Activated CD4-positive, CD25-positive, alpha-beta regulatory T cell treated with anti-CD3 and anti-CD28 coated beads, Interleukin-2, amount 50 U/mL, for 24 hours (primary cell): ENCODE data around the gene ATL1.
"Not testable (repeated sequence)": the region's sequence is repeated elsewhere in the genome, so short reads cannot be mapped to it uniquely, and the experiment has no call there.

Source experiments
- ATAC-seq, 2 donors: fragments of 150-1000 bp; cut with Tn5 transposase; one replicate each; pipeline ENCODE4 v1.10.0; 2021; ENCODE audit warnings: mild to moderate bottlenecking in 1 of 2, moderate library complexity in 1 of 2

Gene ATL1

DNA sequence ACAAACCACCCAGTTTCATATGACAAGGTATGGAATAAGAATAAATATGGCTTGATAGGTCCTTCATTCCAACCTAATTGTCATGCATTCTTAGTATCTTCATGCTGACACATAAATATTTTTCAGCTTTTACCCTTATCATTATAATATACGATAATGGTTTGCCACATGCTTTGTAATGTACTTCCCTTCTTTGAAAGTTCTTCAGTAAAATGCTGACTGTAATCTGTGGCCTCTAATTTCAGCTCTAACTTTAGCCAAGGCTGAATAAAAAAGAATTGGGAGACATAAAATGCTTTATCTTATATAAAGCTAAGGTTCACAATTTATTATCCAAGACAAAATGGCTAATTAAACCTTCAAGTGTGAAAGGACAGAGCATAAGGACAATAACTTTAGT is 24.9 kb upstream of the ATL1 start:
- ATAC-seq, result no peak

DNA sequence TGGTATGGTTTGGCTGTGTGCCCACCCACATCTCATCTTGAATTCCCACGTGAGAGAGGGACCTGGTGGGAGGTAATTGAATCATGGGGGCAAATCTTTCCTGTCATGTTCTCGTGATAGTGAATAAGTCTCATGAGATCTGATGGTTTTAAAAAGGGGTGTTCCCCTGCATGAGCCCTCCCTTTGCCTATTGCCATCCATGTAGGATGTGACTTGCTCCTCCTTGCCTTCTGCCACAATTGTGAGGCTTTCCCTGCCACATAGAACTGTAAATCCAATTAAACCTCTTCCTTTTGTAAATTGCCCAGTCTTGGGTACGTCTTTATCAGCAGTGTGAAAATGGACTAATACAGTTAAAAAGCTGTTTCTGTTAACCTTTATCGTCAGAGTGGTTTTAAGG is 21.9 kb upstream of the ATL1 start:
- ATAC-seq, result not testable (repeated sequence)

DNA sequence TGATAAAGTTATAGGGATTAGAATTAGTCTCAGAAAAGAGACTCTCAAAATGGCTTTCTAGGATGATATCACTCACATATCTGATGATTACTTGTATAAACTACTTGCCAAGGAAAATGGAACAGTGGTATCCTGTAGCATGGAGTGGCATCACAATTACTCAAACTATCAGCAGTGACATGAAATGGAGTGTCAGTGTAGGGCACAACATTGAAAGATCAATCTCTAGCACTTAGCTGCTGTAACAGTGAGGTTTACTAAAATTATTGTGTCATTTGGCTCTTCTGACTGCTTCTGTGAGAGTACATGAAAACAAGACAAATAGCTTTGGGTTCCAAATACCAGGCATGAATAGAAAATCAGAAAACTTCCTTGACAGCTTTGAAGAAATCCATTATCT is 20.9 kb upstream of the ATL1 start:
- no peak for ATAC-seq

DNA sequence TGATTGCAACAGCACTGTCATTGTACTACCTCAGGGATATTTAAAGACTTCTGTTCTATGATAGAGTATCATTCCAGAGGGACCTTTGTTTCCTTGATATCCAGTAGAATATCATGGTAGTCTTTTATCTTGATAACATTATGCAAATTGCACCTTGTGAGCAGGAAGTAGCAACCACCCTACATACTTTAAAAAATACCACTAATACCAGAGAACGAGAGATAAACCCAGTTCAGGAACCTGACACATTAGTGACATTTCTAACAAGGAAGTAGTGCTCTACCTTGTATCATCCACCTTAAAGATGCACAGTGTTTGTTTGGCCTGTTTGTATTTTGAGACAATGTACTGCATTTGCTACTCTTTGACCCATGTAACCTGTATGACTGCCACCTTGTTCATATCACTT is 18.8 kb upstream of the ATL1 start:
- peak in 1 of 2 donors; percentile 25 for ATAC-seq

DNA sequence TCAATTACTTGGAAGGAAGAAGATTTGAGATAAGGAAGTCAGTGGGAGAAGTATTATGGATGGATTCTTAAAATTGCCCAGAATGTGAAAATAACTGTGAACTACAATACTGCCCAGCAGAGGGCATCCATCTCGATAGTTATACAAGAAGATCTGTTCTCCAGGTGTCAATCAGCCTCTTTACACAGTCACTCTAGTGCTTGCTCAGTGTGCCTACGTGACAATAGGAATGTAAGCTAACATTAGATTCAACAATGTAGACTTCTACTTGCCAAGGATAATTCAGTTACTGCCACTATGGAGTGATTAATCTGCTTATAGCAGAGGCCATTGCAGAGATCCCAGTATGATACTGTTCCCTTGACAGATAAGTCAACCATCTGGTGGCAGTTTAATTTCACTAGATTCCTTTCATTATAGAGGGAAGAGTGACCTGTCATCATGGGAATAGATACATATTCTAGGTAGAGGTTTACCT is 17.0 kb upstream of the ATL1 start:
- ATAC-seq, result peak in 1 of 2 donors; percentile 73

DNA sequence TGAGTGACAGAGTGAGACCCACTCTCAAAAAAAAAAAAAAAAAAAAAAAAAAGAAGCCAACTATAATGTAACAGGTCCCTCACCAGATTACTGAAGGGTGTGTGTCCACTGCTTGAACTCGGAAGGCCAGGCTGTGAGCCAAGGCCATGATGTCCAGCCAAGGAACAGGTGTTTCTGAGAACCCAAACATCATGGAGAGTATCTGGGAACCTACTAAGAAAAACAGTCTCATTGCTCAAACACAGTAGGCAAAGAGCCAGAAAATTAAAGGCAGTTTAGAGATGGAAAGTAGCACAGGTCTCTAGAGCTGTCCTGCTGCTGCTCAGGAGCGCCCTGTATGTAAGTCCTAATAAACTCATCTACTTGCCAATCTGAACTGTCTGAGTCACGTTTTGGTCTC is 15.0 kb upstream of the ATL1 start:
- ATAC-seq, result no peak

DNA sequence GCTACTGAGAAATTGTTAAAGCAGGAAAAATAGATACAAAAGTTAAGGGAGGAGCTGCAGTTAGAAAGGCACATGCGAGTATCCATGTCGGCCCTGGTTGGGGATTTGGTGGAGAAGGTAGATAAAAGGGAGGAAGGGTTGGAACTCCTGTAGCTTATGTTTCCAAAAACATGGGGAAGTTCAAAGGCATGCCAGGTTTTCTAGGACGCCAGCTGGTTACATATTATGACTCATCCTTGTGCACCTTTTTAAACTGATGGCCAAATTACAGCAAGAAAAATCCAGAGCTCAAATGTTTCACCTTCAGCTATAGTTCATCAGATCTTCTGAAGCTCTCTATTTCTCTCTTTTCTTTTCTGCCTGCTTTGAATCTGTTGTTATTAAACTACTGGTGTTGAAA is 14.3 kb upstream of the ATL1 start:
- ATAC-seq, result no peak

DNA sequence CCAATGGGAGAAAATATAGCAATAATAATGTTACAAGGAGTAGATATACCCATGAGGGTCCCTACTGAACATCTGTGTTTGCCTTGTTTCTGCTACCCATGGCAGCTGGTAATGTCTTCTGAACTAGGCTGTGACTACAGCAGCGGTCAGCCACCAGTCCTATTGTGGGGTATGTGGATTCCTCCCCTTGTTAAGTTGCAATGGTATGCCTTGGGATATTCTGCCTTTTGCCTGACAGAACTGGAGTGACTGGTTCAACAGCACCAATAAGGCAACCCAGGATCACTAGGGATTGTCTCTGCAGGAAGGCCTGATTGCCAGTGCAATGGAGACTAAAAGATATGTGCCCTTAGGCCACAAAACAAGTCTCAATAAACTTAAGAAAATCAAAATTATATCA is 9.7 kb upstream of the ATL1 start:
- ATAC-seq, result no peak

DNA sequence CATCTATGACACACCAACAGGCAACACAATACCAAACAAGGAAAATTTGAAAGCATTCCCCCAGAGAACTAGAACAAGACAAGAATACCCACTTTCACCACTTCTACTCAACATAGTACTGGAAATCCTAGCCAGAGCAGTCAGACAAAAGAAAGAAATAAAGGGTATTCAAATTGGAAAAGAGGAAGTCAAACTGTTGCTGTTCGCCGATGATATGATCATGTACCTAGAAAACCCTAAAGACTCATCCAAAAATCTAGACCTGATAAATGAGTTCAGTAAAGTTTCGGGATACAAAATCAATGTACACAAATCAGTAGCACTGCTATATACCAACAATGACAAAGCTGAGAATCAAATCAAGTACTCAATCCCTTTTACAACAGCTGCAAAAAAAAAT is 8.1 kb upstream of the ATL1 start:
- ATAC-seq, result no peak

DNA sequence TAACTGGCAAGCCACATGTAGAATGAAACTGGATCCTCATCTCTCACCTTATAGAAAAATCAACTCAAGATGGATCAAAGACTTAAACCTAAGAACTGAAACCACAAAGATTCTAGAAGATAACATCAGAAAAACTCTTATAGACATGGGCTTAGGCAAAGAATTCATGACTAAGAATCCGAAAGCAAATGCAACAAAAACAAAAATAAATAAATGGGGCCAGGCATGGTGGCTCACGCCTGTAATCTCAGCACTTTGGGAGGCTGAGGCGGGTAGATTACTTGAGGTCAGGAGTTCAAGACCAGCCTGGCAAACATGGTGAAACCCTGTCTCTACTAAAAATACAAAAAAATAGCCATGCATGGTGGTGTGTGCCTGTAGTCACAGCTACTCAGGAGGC is 7.1 kb upstream of the ATL1 start:
- not testable (repeated sequence) for ATAC-seq

DNA sequence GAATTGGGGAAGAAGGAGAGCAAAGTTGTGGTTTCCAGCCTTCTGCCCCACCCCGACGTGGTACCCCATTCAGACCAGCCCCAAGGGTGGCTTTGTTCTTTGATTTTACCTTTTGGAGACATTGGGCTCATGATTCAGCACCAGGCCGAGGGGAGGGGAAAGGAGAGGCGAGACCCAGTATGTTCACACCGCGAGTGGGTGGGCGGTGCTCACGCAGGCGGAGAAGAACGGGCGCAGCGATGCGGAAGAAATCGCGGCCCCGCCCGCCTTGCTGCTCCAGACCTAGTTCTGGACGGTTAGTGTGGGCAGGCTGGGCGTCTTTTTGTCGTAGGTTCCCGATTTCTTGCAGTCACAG is 963 bp downstream of the ATL1 start:
- peak; percentile 54 to 59 for ATAC-seq

DNA sequence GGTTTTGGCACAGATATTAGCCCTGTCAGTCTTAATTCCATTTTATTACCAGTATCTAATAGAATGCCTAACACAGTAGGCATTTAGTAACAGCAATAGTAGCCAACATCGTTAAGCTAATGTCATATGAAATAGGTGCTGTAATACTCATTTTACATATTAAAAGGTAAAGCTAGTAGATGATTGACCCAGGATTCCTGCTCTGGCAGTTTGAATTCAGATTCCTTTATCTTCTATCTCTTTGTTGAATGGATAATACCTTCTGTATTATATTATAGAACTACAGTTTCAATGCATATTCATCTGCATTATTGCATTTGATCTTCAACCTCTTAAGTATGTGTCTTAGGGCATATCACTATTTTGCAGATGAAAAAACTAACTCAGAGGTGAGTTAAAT is 2.9 kb downstream of the ATL1 start:
- ATAC-seq, result no peak

DNA sequence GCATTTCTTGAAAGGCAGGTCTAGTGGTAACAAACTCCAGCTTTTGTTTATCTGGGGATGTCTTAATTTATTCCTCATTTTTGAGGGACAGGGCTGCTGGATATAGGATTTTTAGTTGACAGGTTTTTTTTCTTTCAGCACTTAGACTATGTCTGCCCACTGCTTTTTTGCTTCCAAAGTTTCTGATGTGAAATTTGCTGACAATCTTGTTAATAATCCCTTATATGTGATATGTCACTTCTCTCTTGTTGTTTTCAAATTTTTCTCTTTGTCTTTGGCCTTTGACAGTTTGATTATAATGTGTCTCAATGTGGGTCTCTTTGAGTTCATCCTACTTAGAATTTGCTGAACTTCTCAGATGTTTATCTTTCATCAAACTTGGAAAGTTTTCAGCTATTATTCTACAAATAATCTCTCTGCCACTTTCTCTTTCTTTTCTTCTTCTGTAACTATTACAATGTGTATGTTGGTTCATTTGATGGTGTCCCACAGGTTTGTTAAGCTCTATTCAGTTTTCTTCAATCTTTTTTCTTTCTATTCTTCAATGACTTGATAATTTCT is 9.8 kb downstream of the ATL1 start:
- no peak for ATAC-seq

DNA sequence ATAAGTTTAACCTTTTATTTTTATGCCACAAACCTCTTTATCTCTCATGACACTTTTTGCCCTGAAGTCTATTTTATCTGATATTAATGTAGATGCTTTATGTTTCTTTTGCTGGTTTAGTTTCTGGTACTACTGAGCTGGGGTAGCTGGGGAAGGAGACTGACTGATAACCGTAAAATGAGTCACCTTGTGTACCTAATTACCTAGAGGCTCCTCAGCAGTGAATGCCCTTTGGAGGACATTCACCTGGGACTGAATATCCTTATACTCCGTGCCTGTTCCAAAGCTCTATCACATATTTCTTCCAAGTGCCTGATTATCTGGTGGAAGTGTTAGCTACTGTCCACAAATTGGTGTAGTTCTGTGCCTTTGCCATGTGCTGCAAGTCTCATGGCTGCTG is 13.9 kb downstream of the ATL1 start:
- no peak for ATAC-seq

DNA sequence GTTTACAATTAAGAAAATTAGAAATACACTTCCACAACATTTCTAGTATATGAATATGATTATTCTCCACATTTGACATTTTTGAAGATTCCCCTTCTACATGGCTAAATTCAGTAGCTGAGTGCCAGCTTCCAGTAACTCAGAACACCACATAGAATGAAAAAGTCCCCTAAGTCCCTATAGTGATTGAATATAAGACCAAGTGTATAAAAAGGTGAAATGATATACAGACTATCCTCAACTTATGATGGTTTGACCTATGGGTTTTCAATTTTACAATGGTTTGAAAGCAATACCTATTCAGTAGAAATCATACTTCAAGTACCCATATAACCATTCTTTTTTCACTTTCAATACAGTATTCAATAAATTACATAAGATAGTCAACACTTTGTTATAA is 15.8 kb downstream of the ATL1 start:
- ATAC-seq, result no peak

DNA sequence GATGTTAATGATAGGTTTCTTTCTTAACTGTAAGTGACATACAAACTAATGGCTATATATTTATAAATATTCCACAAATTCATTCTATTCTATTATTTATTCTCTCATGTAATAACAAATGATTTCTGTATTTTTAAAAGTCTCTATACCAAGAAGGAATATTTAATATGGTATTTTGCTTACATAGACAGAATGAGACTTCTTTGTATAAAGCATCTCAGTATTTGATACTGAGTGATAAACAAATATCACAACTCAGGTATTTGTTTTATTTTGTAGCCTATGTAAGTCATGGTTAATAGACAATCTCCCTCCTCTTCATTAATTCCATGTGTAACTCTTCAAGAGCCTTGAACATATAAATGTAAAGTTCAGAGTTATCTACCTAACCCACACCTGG is 18.0 kb downstream of the ATL1 start:
- no peak for ATAC-seq

DNA sequence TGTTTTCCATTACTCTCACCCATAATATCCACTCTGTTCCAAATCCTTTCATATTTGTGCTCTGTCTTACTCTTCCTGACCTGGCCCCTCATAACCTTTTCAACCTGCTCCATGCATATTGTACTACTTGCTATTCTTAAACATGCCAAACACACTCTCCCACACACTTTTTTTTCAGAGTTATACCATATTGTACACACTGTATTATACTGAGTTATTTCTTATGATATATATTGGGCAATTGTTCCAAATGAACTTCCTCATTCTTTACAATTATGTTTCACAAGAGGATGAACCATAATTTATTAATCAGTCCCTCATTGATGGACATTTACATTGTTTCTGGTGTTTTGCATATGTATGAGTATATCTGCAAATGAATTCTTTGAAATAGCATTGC is 18.5 kb downstream of the ATL1 start:
- no peak for ATAC-seq

DNA sequence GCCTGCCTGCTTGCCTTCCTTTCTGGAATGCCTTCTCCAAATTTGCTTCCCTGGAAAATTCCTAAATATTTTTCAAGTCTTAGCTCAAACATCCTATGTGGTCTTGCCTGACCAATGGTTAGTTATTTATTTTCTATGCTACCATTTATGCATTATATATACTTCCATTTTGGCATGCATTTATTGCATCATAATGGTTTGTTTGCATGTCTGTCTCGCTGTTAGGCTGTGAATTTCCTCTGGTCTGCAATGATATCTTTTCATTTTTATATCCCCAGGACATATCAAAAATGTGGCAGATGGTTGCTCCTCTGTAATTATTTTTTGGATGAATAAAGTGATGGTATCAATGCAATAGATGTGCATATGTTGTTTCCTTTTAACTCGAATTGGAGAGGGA is 30.5 kb downstream of the ATL1 start:
- no peak for ATAC-seq

DNA sequence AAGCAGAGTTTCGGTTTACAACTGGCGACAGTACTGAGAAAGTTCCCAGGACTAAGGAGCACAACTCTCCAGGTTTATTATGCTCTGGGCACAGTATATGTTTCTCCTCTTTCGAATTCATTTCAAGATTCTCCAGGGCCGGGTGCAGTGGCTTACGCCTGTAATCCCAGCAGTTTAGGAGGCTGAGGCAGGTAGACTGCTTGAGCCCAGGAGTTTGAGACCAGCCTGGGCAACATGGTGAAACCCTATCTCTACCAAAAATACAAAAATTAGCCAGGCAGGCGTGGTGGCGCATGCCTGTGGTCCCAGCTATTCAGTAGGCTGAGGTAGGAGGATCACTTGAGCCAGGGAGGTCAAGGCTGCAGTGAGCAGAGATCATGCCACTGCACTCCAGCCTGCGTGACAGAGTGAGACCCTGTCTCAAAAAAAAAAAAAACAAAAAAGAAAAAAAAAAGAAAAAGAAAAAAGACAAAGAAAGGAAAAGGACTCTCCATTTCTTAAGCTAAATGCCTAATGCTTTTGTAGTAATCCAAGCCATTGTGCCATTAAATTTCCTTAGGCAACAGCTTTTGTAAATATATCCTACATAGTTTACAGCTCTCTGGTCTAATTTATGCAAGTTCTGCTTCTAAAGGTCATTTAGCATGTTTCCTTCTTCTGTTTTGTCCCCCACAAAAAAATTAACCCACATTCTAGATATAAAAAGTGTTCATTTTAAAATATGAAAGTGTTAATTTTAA is 34.8 kb downstream of the ATL1 start:
- no peak for ATAC-seq

DNA sequence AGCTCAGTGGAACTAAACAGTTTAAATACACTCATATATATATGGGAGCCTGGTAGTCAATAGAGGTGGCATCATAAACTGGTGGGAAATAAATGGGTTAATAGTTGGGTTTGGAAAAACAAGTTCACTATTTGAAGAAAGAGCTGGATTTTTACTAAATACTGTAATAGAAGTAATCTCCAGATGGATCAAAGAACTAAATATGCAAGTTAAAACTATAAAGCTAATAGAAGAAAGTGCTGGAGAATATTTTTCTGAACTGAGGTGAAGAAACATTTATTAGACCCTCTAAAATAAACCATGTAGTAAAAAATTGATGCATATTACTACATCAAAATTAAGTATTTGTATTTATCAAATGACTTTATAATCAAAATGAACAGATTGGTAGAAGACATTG is 38.8 kb downstream of the ATL1 start:
- ATAC-seq, result no peak

DNA sequence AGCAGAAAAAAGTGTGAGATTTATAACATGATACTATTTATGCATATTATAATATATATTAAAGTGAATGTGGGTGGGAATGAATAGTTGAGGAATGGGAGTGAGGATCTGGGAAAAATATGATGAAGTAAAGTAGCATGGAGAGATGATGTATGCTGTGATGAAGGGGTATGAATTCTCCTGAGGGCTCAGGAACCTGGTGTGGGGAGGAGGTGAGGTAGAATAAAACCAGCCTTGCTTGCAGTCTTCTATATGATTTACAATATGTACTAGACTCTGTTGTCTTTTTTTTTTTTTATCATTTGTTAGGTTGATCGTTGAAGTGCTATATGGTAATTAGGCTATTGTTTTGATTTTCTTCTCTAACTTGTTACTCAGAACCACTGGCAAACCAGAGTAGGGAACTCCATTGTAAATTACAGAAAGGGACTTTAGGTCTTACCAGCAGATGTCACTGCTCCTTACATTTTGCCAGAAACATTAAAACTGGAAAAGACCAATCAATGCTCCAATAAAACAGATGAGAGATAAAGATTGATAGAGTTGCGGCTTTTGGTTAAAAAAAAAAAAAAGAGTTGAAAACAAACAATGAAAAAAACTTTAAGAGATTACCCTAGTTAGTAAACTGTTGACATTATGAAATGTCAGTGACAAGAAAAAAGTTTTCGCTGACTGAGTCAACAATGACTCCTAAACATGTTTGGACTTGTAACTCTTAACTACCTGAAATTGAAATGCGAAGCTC is 39.9 kb downstream of the ATL1 start:
- no peak for ATAC-seq

DNA sequence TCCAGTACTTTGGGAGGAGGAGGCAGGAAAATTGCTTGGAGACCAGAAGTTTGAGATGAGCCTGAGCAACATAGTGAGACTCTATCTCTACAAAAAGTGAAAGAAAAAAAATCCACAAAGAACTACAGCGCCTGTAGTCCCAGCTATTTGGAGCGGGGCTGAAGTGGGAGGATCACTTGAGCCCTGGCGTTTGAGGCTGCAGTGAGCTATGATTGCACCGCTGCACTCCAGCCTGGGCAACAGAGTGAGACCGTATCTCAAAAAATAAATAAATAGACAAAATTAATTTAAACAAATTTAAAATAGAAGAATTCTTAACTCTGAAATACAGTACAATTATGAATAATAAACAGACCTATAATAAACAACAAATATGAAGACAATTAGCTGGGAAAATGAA is 40.9 kb downstream of the ATL1 start:
- no peak for ATAC-seq

DNA sequence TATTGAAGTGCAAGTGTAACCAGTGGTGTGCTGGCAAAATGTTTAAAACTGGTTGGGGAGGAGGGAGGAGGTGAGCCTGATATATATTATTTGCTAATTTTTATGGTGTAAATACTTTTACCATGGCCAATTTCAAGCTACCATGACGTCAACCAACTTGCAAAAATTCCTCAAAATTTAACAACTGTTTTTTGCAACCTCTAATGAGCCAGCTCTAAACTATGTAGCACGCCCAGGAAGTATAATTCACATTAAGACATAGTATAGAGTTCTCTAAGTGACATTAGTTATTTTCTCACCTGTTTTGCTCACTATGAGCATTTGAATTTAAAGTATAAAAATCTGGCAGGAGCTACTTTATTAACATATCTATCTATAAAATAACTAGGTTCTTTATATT is 41.4 kb downstream of the ATL1 start:
- ATAC-seq, result no peak

DNA sequence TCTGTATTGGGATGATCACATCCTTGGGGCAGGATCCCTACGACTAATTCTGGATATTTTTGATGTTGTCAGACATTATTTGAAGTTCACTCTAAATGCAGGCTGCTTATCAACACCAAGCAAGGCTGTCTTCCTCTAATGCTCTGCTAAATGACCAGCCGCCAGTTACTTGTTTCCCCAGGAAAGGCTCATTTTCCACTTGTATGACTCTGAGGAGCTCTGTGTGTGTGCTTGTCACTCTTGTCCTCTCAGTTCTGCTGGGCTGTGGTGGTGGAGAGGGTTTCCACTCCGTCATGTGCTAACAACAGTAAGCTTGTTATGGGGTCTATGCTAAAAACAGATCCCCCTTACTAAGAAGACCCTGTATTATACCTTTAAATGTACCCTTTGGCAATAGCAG is 42.1 kb downstream of the ATL1 start:
- no peak for ATAC-seq
